ENCODE measurements around the gene KDM4C.

The KDM4C gene

GRCh38 chr9:6870650-6871477, 113.1 kb downstream of the KDM4C start:
- no peak for DNase-seq

- DNase-seq, result no peak
Measured at GRCh38 chr9:6873857-6874256, 116.1 kb downstream of the KDM4C start.

- DNase-seq, result no peak
Measured at GRCh38 chr9:6876195-6876894, 118.6 kb downstream of the KDM4C start.

GRCh38 chr9:6877671-6878161, 119.9 kb downstream of the KDM4C start:
- DNase-seq, result no peak

GRCh38 chr9:6880626-6881025, 122.9 kb downstream of the KDM4C start:
- no peak for DNase-seq

- DNase-seq, result no peak
Measured at GRCh38 chr9:6884101-6884500, 126.3 kb downstream of the KDM4C start.

- no peak for DNase-seq
Measured at GRCh38 chr9:6884990-6885389, 127.2 kb downstream of the KDM4C start.

- DNase-seq, result no peak
Measured at GRCh38 chr9:6887051-6887450, 129.3 kb downstream of the KDM4C start.

- DNase-seq, result no peak
Measured at GRCh38 chr9:6889868-6890267, 132.1 kb downstream of the KDM4C start.

GRCh38 chr9:6893350-6894131, 135.8 kb downstream of the KDM4C start:
- no peak for DNase-seq

- no peak for DNase-seq
Measured at GRCh38 chr9:6894135-6894534, 136.4 kb downstream of the KDM4C start.

GRCh38 chr9:6895754-6896153, 138.0 kb downstream of the KDM4C start:
- no peak for DNase-seq

GRCh38 chr9:6896562-6896961, 138.8 kb downstream of the KDM4C start:
- DNase-seq, result no peak

GRCh38 chr9:6897207-6897822, 139.5 kb downstream of the KDM4C start:
- no peak for DNase-seq

GRCh38 chr9:6897898-6898302, 140.1 kb downstream of the KDM4C start:
- no peak for DNase-seq

GRCh38 chr9:6899274-6899673, 141.5 kb downstream of the KDM4C start:
- no peak for DNase-seq

- no peak for DNase-seq
Measured at GRCh38 chr9:6900440-6900883, 142.7 kb downstream of the KDM4C start.

GRCh38 chr9:6901180-6901579, 143.4 kb downstream of the KDM4C start:
- DNase-seq, result no peak

GRCh38 chr9:6902423-6902822, 144.7 kb downstream of the KDM4C start:
- DNase-seq, result no peak

- DNase-seq, result no peak
Measured at GRCh38 chr9:6904371-6904770, 146.6 kb downstream of the KDM4C start.

GRCh38 chr9:6905850-6906375, 148.1 kb downstream of the KDM4C start:
- DNase-seq, result no peak

- DNase-seq, result no peak
Measured at GRCh38 chr9:6907772-6908381, 150.1 kb downstream of the KDM4C start.
